ENCODE results near the gene TNFRSF14. TPM values are rescaled to one million over a fixed set of nuclear protein-coding genes. Genes with fewer than 3 reads are reported as not detected.

TNFRSF14 gene
- total RNA-seq, 1 donor from 2014 or later, result 0.36 TPM

DNA sequence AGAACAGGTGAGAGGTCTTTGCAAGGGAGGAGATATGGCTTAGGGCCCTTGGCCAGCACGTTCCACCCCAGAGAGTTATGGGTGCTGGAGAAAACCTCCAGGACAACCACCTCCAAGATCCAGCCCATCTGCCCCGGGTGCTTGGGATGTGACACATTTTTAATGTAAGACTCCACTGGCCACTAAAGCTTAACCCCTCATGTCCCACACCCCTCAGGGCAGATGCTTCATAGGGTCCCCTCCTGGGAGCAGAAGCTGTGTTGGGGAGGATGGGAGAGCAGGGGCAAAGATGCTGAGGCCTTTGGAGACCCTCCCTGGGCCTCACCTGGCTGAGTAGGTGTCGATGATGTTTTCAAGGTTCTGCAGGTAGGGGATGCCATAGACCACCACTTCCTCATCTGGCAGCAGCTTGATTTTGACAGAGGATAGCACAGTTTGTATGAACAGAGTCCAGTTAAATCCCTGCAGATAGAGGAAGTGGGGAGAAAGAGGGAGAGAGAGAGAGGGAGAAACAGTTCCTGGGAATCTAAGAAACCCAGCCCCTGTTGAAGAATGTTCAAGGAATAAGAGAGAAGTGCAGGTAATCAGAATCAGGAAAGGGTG lies 42.3 kb downstream of the TNFRSF14 start:
- TF ChIP-seq, protein P1, sequence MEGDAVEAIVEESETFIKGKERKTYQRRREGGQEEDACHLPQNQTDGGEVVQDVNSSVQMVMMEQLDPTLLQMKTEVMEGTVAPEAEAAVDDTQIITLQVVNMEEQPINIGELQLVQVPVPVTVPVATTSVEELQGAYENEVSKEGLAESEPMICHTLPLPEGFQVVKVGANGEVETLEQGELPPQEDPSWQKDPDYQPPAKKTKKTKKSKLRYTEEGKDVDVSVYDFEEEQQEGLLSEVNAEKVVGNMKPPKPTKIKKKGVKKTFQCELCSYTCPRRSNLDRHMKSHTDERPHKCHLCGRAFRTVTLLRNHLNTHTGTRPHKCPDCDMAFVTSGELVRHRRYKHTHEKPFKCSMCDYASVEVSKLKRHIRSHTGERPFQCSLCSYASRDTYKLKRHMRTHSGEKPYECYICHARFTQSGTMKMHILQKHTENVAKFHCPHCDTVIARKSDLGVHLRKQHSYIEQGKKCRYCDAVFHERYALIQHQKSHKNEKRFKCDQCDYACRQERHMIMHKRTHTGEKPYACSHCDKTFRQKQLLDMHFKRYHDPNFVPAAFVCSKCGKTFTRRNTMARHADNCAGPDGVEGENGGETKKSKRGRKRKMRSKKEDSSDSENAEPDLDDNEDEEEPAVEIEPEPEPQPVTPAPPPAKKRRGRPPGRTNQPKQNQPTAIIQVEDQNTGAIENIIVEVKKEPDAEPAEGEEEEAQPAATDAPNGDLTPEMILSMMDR (IDR thresholded peaks at IDR 0.05; ENCODE audit: insufficient read depth, low read depth, low read length), result no peak
- TF ChIP-seq EZH2 (IDR thresholded peaks at IDR 0.05; ENCODE audit: insufficient read depth, low read length), result no peak
- peaks cover 18% of the 10 kb centered on the region for H3K27me3 Mint-ChIP-seq (ENCODE audit: low read depth, unreplicated experiment)

DNA sequence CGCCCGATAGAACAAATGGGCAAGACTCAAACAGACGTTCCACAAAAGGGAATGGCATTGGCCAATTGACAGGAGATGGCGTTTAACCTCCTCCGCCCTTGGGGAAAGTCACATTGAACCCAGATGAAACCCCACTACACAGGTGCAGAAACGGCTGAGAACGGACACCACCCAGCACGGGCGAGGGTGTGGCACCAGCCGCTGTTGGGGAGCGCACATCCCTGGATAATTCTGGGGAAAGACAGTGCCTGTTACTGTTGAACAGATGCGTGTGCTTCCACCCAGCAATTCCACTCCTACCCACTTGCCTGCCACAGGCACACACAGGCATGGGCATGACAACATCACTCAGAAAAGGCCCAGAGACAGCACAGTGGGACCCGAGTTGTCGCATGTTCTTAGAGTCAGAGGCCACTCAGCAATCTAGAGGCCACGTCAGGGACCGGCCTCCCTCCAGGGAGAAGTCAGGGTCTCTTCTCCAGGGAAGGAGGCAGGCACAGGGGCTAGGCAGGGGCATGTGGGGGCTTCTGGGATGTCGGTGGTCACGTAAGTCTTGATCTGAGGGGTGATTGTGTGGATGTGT lies 45.6 kb downstream of the TNFRSF14 start:
- H3K36me3 ChIP-seq (ENCODE audit: insufficient read depth, low read length), result no peaks in the 10 kb centered on the region
- H3K4me1 ChIP-seq (ENCODE audit: insufficient read depth, low read length), result no peaks in the 10 kb centered on the region
- no peak overlapping the region for H3K27ac Mint-ChIP-seq (ENCODE audit: unreplicated experiment)

More for the DNA sequence above, 42.3 kb downstream of the TNFRSF14 start:
- Histone ChIP-seq H3K9me3 (ENCODE audit: insufficient read depth, low read depth, low read length) (no peaks in the 10 kb centered on the region), H3K4me1 (ENCODE audit: insufficient read depth, low read length) (peaks cover 3% of the 10 kb centered on the region), H3K4me2 (ENCODE audit: low read length) (no peak overlapping the region), H3K9ac (ENCODE audit: low read length) (no peak overlapping the region), H3K79me2 (ENCODE audit: insufficient read depth, low read length) (no peaks in the 10 kb centered on the region), H2AFZ (ENCODE audit: low read depth, low read length) (no peak overlapping the region), H4K20me1 (ENCODE audit: insufficient read depth, low read length) (no peaks in the 10 kb centered on the region), H3K36me3 (ENCODE audit: insufficient read depth, low read length) (no peaks in the 10 kb centered on the region), H3K4me3 (ENCODE audit: insufficient read depth, low read depth, low read length) (no peak overlapping the region), H3K27ac (ENCODE audit: low read depth, low read length) (no peak overlapping the region), H3K27me3 (ENCODE audit: insufficient read depth, low read length) (no peaks in the 10 kb centered on the region)
- H3K4me1 Mint-ChIP-seq (ENCODE audit: low read depth, unreplicated experiment), result no peaks in the 10 kb centered on the region
- FAIRE-seq (no peak), DNase-seq (ENCODE audit: low read depth) (no peak)
- H3K36me3 Mint-ChIP-seq (ENCODE audit: low read depth, unreplicated experiment), result peaks cover 2% of the 10 kb centered on the region
- no peak overlapping the region for H3K4me3 Mint-ChIP-seq (ENCODE audit: unreplicated experiment)
- H3K27ac Mint-ChIP-seq (ENCODE audit: unreplicated experiment), result peak overlapping the region; percentile 38
- peaks cover 5% of the 10 kb centered on the region for H3K9me3 Mint-ChIP-seq (ENCODE audit: unreplicated experiment)

More for the DNA sequence above, 45.6 kb downstream of the TNFRSF14 start:
- peaks cover 5% of the 10 kb centered on the region for H3K9me3 Mint-ChIP-seq (ENCODE audit: unreplicated experiment)
- H3K4me3 ChIP-seq (ENCODE audit: insufficient read depth, low read depth, low read length), result no peak overlapping the region
- H3K4me2 ChIP-seq (ENCODE audit: low read length), result no peak overlapping the region
- no peak overlapping the region for H3K4me3 Mint-ChIP-seq (ENCODE audit: unreplicated experiment)
- H3K27me3 ChIP-seq (ENCODE audit: insufficient read depth, low read length), result no peaks in the 10 kb centered on the region
- DNase-seq (ENCODE audit: low read depth) (no peak), FAIRE-seq (no peak)
- H3K27me3 Mint-ChIP-seq (ENCODE audit: low read depth, unreplicated experiment), result peaks cover 18% of the 10 kb centered on the region
- no peaks in the 10 kb centered on the region for H3K79me2 ChIP-seq (ENCODE audit: insufficient read depth, low read length)
- no peak overlapping the region for H3K27ac ChIP-seq (ENCODE audit: low read depth, low read length)
- TF ChIP-seq, protein P1 (IDR thresholded peaks at IDR 0.05; ENCODE audit: insufficient read depth, low read depth, low read length), result no peak
- no peak for TF ChIP-seq EZH2 (IDR thresholded peaks at IDR 0.05; ENCODE audit: insufficient read depth, low read length)
- no peak overlapping the region for H3K9ac ChIP-seq (ENCODE audit: low read length)
- H2AFZ ChIP-seq (ENCODE audit: low read depth, low read length), result no peak overlapping the region
- peaks cover 2% of the 10 kb centered on the region for H3K36me3 Mint-ChIP-seq (ENCODE audit: low read depth, unreplicated experiment)
- no peaks in the 10 kb centered on the region for H3K4me1 Mint-ChIP-seq (ENCODE audit: low read depth, unreplicated experiment)
- no peaks in the 10 kb centered on the region for H3K9me3 ChIP-seq (ENCODE audit: insufficient read depth, low read depth, low read length)
- no peaks in the 10 kb centered on the region for H4K20me1 ChIP-seq (ENCODE audit: insufficient read depth, low read length)
